Measurements from ENCODE around the gene TACC2. TPM values are rescaled to one million over a fixed set of nuclear protein-coding genes. Genes with fewer than 3 reads are reported as not detected.

TACC2 gene
- total RNA-seq, 1 donor from 2014 or later = not detected

DNA sequence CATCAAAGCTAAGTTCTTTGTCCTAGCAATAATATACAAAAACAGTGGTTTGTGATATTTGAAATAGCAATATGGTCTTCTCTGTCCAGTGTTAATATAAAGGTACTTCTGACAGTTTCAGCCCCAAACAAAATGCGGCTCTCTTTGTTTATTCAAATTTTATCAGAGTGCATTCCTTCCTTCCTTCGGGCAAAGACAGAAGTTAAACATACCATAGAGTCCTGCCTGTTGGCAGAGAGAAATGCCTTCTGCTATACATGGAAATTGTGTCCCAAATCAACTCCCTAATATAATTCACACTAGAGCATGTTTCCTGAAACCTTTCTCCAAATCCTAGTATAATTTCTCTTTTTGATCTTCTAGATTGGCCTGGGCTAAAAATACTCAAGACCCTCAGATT is 39.9 kb upstream of the TACC2 start:
- Mint-ChIP-seq H3K36me3 (ENCODE audit: low read depth) (peaks cover 6% of the 10 kb centered on the region), H3K9me3 (no peaks in the 10 kb centered on the region), H3K27ac (no peak overlapping the region), H3K4me1 (no peaks in the 10 kb centered on the region), H3K27me3 (no peaks in the 10 kb centered on the region), H3K4me3 (no peak overlapping the region)
- DNase-seq (no peak), ATAC-seq (ENCODE audit: low read depth) (no peak)
- CTCF ChIA-PET = no interaction called here
- TF ChIP-seq, protein P1, sequence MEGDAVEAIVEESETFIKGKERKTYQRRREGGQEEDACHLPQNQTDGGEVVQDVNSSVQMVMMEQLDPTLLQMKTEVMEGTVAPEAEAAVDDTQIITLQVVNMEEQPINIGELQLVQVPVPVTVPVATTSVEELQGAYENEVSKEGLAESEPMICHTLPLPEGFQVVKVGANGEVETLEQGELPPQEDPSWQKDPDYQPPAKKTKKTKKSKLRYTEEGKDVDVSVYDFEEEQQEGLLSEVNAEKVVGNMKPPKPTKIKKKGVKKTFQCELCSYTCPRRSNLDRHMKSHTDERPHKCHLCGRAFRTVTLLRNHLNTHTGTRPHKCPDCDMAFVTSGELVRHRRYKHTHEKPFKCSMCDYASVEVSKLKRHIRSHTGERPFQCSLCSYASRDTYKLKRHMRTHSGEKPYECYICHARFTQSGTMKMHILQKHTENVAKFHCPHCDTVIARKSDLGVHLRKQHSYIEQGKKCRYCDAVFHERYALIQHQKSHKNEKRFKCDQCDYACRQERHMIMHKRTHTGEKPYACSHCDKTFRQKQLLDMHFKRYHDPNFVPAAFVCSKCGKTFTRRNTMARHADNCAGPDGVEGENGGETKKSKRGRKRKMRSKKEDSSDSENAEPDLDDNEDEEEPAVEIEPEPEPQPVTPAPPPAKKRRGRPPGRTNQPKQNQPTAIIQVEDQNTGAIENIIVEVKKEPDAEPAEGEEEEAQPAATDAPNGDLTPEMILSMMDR (IDR thresholded peaks at IDR 0.05) = no peak
- intact Hi-C loops (cut with micrococcal nuclease) = no loop called here
- POLR2A ChIA-PET = no interaction called here

- Mint-ChIP-seq H3K36me3 (ENCODE audit: low read depth) (peaks cover 6% of the 10 kb centered on the region), H3K4me3 (no peak overlapping the region), H3K27ac (peak overlapping the region; percentile 42), H3K9me3 (no peaks in the 10 kb centered on the region), H3K4me1 (no peaks in the 10 kb centered on the region), H3K27me3 (no peaks in the 10 kb centered on the region)
- no peak for DNase-seq
- TF ChIP-seq, protein P1 (IDR thresholded peaks at IDR 0.05) = no peak
- intact Hi-C loops (cut with micrococcal nuclease) = no loop called here
- ChIA-PET CTCF (no interaction called here), POLR2A (no interaction called here)
- ATAC-seq (ENCODE audit: low read depth) = no peak
Measured at GRCh38 chr10:121949451-121949850, 39.5 kb upstream of the TACC2 start.

- intact Hi-C loops (cut with micrococcal nuclease) = no loop called here
- TF ChIP-seq, protein P1 (IDR thresholded peaks at IDR 0.05) = no peak
- CTCF ChIA-PET = no interaction called here
- H3K4me1 Mint-ChIP-seq = no peaks in the 10 kb centered on the region
- H3K27me3 Mint-ChIP-seq = no peaks in the 10 kb centered on the region
- DNase-seq (no peak), ATAC-seq (ENCODE audit: low read depth) (no peak)
- H3K4me3 Mint-ChIP-seq = no peak overlapping the region
- POLR2A ChIA-PET = no interaction called here
- H3K9me3 Mint-ChIP-seq = no peaks in the 10 kb centered on the region
- H3K27ac Mint-ChIP-seq = no peak overlapping the region
- H3K36me3 Mint-ChIP-seq (ENCODE audit: low read depth) = peaks cover 29% of the 10 kb centered on the region
Measured at GRCh38 chr10:121952226-121952625, 36.7 kb upstream of the TACC2 start.

DNA sequence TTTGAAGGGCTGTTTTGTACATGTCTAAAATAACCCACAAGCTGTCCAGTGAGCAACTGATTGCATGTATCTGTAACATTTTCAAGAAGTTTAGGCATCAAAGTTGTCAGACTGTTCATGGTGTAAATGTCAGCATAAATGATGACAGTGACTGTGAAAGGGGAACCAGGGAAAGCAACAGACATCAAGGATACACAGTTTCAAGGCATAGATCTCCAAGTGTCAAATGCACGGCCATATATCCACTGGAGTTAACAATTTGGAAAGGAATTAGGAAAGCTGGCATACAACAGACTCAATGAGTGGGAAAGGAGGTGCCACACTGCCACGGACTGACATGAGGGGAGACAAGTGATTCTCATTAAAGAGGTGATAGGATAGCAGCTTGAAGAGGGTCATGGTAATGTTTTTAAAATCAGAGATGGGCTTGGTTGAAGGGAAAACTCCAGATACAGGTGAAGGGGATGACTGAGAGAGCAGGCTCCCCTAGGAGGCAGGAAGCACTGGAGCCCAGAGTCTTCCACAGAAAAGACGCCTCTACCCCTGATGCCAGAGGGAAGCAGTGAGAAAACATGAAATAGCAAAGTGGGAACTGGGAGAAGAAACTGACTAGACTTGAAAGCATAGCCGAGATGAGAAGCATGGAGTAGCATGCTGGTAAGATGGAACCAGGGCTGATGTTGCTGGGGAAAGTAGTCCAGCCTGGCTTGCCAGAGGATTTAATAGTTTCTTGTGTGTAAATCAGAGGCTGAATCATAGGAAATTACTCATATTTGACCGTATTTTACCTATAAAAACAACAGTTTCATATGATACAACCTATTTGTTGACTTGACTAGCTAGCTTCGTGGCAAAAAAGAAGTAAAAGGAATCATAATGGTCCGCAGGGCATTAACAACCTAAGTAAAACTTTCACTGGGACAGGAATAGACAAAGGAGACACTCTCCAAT is 32.6 kb upstream of the TACC2 start:
- ATAC-seq (ENCODE audit: low read depth) (no peak), DNase-seq (no peak)
- CTCF ChIA-PET = no interaction called here
- H3K4me3 Mint-ChIP-seq = no peak overlapping the region
- H3K4me1 Mint-ChIP-seq = no peaks in the 10 kb centered on the region
- H3K9me3 Mint-ChIP-seq = no peaks in the 10 kb centered on the region
- TF ChIP-seq, protein P1 (IDR thresholded peaks at IDR 0.05) = no peak
- H3K27me3 Mint-ChIP-seq = no peaks in the 10 kb centered on the region
- intact Hi-C loops (cut with micrococcal nuclease) = no loop called here
- peaks cover 54% of the 10 kb centered on the region for H3K36me3 Mint-ChIP-seq (ENCODE audit: low read depth)
- POLR2A ChIA-PET = no interaction called here
- no peak overlapping the region for H3K27ac Mint-ChIP-seq

DNA sequence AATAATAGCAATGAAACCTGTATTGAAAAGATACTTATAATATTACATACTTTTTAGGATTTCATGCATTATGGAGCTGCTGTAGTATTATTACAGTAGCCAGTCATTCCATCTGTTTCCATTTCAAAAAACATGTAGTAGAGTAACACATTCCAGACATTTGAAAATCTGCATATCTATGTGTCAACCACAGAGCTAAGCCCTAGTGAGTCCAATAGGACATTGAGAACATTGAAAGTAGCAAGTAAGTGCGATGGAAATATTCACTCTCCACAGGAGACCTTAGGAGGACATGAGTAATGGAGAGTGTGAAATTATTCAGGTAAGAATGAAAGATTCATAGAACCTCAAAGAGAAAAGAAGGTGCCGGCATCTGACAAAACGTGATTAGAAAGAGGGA is 29.3 kb upstream of the TACC2 start:
- Mint-ChIP-seq H3K4me3 (no peak overlapping the region), H3K4me1 (no peaks in the 10 kb centered on the region), H3K9me3 (no peaks in the 10 kb centered on the region), H3K36me3 (ENCODE audit: low read depth) (peaks cover 66% of the 10 kb centered on the region), H3K27ac (no peak overlapping the region), H3K27me3 (no peaks in the 10 kb centered on the region)
- ChIA-PET POLR2A (no interaction called here), CTCF (no interaction called here)
- no peak for ATAC-seq (ENCODE audit: low read depth)
- TF ChIP-seq, protein P1 (IDR thresholded peaks at IDR 0.05) = no peak
- intact Hi-C loops (cut with micrococcal nuclease) = no loop called here
- no peak for DNase-seq
